ENCODE measurements around the gene CCKAR. TPM values are rescaled to one million over a fixed set of nuclear protein-coding genes. Genes with fewer than 3 reads are reported as not detected.

CCKAR gene
- total and polyA plus RNA-seq, 2 experiments from 2014 or later: not detected

DNA sequence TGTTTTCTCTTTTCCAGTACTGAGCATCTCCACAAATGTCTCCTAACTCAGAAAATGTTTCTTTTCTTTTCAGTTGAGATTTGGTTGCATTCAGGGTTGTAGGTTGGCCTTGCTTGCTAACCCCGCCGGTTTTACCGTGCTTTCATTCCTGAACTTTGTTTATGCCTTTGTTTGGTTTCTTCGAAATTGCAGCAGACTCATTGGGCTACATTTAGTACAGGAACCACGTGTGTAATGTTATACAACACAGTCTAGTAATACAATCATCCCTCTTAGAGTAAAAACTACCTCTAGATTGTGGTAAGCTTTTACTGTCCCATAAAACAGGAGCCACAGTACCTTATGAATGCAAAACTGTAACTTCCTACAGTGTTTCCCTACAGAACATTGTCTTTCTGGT lies 57.9 kb downstream of the CCKAR start:
- H4K20me1 ChIP-seq (ENCODE audit: insufficient read depth): no peaks in the 10 kb centered on the region
- H3K4me3 ChIP-seq: no peak overlapping the region
- H3K9ac ChIP-seq: no peak overlapping the region
- H3K4me1 ChIP-seq (ENCODE audit: insufficient read depth): peaks cover 14% of the 10 kb centered on the region
- H2AFZ ChIP-seq: no peak overlapping the region
- H3K27ac ChIP-seq: no peak overlapping the region
- no peak overlapping the region for H3K4me2 ChIP-seq (ENCODE audit: unreplicated experiment)
- 84 to 86% methylated on average over 5 of the region's 5 CpGs for WGBS, 2 experiments (ENCODE audit: low coverage in 1 of 2, low lambda C conversion rate in 2 of 2, missing lambda C conversion rate in 2 of 2)
- no peaks in the 10 kb centered on the region for H3K9me3 ChIP-seq (ENCODE audit: low read depth)
- H3K36me3 ChIP-seq (ENCODE audit: low read depth): peaks cover 20% of the 10 kb centered on the region; the same call in 1 of the 2 replicates
- no peaks in the 10 kb centered on the region for H3K79me2 ChIP-seq (ENCODE audit: insufficient read depth)
- H3K9me2 ChIP-seq (ENCODE audit: insufficient read depth): no peaks in the 10 kb centered on the region
- in situ Hi-C loops (cut with MboI): no loop called here
- TF ChIP-seq EZH2phosphoT487 (IDR thresholded peaks at IDR 0.05; ENCODE audit: insufficient read depth, low read depth): no peak
- no peak for TF ChIP-seq EZH2 (IDR thresholded peaks at IDR 0.05; ENCODE audit: insufficient read depth, poor library complexity, severe bottlenecking)
- H3K27me3 ChIP-seq (replicated peaks; ENCODE audit: insufficient read depth): no peaks in the 10 kb centered on the region
- no peaks in the 10 kb centered on the region for H3F3A ChIP-seq (ENCODE audit: insufficient read depth)
- DNase-seq: no peak

DNA sequence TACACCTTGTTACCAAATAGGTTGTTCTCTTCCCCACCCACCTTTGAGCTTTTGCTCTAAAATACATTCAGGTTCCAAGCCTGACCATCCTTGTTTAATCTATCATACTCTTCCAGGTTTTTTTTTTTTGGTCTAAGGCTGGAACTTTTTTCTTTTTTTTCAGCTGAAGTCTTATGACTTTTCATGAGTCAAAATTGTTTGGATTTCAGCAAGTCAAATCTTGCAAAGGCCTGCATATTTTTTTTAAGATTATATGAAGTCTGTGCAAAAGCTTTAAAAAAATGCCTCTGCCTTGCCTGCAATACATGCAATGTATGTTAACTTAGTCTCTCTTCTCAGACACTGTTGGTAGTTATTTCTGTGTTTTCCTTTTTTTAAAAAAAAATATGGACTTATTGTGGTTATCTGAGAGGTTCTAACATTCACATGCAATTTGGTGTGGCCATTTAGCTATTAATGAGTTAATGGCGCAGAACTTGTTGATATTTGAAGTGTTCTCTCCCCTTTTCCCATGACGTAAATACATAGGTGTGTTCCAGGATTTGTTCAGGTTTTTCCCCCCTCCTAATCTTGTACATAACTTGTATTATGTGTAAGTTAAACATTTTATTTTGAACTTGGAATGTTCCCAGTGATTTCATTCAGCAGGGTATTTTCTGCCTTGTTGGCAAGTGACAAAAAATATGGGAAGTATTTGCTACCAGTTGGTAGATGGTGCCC lies 58.7 kb downstream of the CCKAR start:
- no peak overlapping the region for H2AFZ ChIP-seq
- no peaks in the 10 kb centered on the region for H3K9me3 ChIP-seq (ENCODE audit: low read depth)
- H3K9me2 ChIP-seq (ENCODE audit: insufficient read depth): no peaks in the 10 kb centered on the region
- peaks cover 14% of the 10 kb centered on the region for H3K4me1 ChIP-seq (ENCODE audit: insufficient read depth)
- TF ChIP-seq EZH2phosphoT487 (IDR thresholded peaks at IDR 0.05; ENCODE audit: insufficient read depth, low read depth) (no peak), EZH2 (IDR thresholded peaks at IDR 0.05; ENCODE audit: insufficient read depth, poor library complexity, severe bottlenecking) (no peak)
- no peaks in the 10 kb centered on the region for H3F3A ChIP-seq (ENCODE audit: insufficient read depth)
- H3K27me3 ChIP-seq (replicated peaks; ENCODE audit: insufficient read depth): no peaks in the 10 kb centered on the region
- H4K20me1 ChIP-seq (ENCODE audit: insufficient read depth): no peaks in the 10 kb centered on the region
- in situ Hi-C loops (cut with MboI): no loop called here
- DNase-seq: no peak
- 96 to 100% methylated on average over 2 of the region's 2 CpGs for WGBS, 2 experiments (ENCODE audit: low coverage in 1 of 2, low lambda C conversion rate in 2 of 2, missing lambda C conversion rate in 2 of 2)
- H3K79me2 ChIP-seq (ENCODE audit: insufficient read depth): no peaks in the 10 kb centered on the region; the same call in 1 of the 2 replicates
- H3K27ac ChIP-seq: no peak overlapping the region
- no peak overlapping the region for H3K9ac ChIP-seq
- no peak overlapping the region for H3K4me3 ChIP-seq
- peaks cover 20% of the 10 kb centered on the region; the same call in 1 of the 2 replicates for H3K36me3 ChIP-seq (ENCODE audit: low read depth)
- no peak overlapping the region for H3K4me2 ChIP-seq (ENCODE audit: unreplicated experiment)

Other genes starting within 250 kb of the CCKAR start
- 70.7 and 75.8 TPM in 2 replicates for gene RBPJ, start 169.5 kb downstream of the CCKAR start, total RNA-seq (2014; rRNA removed; shearing (Covaris generic))
- gene RBPJ, start 169.5 kb downstream of the CCKAR start, polyA plus RNA-seq (2016; fragmentation: Nextera tagmentation; extraction: Ambion mirVana): 85.1 and 85.4 TPM in 2 replicates
- 25.0 and 37.3 TPM in 2 replicates for gene TBC1D19, start 93.6 kb upstream of the CCKAR start, total RNA-seq (2014; rRNA removed; shearing (Covaris generic))
- gene TBC1D19, start 93.6 kb upstream of the CCKAR start, polyA plus RNA-seq (2016; fragmentation: Nextera tagmentation; extraction: Ambion mirVana): 18.1 TPM in 2 replicates

Data from GM23248 (cell line).